GM12864 (cell line): Measurements from ENCODE around the gene MYLIP.

Experiments
- DNase-seq: peaks from one replicate; pipeline ENCODE4 v3.0.0-alpha.2; 2011; ENCODE audit warnings: low read depth
- H3K4me3 ChIP-seq: 2 replicates; pipeline ENCODE4 v1.5.1; 2011; ENCODE audit warnings: mild to moderate bottlenecking, low read depth, low read length, control low read depth
- TF ChIP-seq, protein P1 (sequence below): IDR thresholded peaks from 2 replicates; pipeline ENCODE4 v1.5.1; 2011; ENCODE audit warnings: low read depth, mild to moderate bottlenecking, moderate library complexity, low read length, control low read depth, inconsistent platforms; ENCODE audit errors: missing control alignments

The MYLIP gene

DNA sequence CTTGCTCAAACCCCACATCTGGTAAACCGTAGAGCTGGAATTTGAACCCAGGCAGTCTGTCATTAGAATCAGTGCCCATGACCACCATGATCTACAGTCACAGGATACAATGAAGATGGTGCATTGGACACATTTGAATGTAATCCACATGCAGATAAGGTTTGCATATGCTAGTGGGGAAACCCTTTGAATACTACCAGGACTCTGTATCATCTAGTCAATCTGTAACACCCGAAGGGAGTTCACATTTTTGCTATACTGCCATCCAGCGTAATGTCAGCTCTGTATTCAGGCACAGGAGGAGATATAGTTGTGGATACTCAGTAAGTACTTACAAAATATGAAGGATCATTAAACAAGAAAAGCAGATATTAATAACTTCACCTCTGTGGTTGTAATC is 40.5 kb upstream of the MYLIP start:
- no peak overlapping the region for H3K4me3 ChIP-seq
- TF ChIP-seq, protein P1, sequence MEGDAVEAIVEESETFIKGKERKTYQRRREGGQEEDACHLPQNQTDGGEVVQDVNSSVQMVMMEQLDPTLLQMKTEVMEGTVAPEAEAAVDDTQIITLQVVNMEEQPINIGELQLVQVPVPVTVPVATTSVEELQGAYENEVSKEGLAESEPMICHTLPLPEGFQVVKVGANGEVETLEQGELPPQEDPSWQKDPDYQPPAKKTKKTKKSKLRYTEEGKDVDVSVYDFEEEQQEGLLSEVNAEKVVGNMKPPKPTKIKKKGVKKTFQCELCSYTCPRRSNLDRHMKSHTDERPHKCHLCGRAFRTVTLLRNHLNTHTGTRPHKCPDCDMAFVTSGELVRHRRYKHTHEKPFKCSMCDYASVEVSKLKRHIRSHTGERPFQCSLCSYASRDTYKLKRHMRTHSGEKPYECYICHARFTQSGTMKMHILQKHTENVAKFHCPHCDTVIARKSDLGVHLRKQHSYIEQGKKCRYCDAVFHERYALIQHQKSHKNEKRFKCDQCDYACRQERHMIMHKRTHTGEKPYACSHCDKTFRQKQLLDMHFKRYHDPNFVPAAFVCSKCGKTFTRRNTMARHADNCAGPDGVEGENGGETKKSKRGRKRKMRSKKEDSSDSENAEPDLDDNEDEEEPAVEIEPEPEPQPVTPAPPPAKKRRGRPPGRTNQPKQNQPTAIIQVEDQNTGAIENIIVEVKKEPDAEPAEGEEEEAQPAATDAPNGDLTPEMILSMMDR, result no peak
- DNase-seq, result no peak

DNA sequence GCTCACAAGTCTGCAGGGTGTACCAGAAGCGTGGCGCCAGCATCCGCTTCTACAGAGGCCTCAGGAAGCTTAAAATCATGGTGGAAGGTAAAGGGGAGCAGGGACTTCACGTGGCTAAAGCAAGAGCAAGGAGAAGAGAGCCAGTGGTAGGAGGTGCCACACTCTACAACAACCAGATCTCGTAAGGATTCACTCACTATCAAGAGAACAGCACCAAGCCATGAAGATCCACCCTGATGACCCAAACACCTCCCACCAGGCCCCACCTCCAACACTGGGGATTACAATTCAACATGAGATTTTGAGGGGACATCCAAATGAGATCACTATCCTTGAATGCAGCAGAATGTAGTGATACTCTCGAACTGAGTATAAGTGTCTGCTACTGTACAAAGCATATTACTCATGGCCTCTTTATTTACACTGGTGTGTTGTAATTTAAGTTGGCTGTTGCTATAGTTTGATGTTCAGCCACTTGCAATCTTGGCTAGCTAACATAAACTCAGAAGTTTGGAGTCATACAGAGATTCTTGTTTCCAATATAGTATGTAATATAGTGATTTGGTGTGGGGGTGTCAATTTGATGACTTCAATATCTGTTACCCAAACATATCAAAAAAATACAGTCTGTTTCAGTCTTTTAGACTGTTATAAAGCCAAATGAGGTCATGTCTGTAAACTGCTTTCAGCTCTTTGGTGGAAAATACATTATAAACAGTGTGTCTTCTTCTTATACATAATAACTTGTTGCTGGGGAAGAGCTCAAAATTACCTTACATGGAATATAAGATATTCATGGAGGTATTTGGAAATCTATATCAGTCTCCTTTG is 39.4 kb upstream of the MYLIP start:
- TF ChIP-seq, protein P1, result no peak
- DNase-seq, result no peak
- no peak overlapping the region for H3K4me3 ChIP-seq

DNA sequence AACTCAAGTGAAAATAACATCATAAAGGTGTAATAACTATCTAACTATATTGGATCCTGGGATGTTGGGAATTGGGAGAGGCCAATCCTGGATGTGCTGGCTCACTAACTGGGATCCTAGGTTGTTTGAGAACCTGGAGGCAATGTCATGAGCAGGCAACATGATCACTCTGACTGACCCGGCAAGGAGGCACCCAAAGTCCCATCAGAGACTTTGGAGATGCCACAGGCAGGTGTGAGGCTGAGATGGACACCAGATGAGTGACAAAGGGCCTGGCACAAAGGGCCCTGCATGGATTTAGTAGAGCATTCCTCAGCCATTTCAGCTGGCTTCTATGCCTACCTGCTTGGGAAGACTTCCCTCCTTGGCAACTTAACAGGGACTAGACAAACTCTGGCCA is 38.4 kb upstream of the MYLIP start:
- TF ChIP-seq, protein P1, result no peak
- DNase-seq, result no peak

DNA sequence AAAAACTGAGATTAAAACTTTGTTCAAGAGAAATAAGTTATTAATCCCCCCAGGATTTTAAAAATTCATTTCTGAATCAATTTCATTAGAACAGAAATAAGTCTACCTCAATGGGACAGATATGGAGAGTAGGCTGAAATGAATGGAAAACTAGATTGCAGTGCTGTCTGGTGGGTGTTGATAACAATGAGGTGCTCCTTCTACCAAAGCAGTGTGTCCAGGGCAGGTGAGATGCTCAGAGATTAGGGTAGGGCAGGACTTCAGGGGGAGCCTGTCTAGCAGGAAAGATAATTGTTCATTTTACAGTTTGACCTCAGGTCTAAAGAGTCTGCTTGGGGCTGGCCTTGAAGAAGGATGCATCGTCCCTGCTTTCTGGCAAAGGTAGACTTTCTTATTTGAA is 38.0 kb upstream of the MYLIP start:
- H3K4me3 ChIP-seq, result no peak overlapping the region
- no peak for DNase-seq
- TF ChIP-seq, protein P1, result no peak

More for the DNA sequence above, 38.4 kb upstream of the MYLIP start:
- no peak overlapping the region for H3K4me3 ChIP-seq

DNA sequence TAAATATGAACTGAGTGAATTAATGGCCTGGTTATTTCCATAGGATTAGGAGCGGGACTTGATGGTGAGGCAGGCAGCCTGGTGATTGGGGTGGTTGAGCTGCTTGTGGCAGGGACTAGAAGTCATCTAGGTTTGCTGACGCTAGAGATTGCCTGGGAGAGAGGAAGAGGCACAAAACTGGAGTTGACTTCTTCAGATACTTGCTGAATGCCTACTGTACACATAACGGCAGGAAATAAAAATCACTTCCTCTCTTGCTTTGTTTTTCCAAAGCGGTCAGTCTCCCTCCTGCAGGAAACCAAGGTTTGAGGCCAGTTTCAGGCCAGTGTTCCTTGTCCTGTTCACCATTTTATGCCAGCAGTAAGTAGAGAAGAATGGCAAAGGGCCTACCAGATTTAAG is 36.7 kb upstream of the MYLIP start:
- no peak overlapping the region for H3K4me3 ChIP-seq
- TF ChIP-seq, protein P1, result no peak
- no peak for DNase-seq

DNA sequence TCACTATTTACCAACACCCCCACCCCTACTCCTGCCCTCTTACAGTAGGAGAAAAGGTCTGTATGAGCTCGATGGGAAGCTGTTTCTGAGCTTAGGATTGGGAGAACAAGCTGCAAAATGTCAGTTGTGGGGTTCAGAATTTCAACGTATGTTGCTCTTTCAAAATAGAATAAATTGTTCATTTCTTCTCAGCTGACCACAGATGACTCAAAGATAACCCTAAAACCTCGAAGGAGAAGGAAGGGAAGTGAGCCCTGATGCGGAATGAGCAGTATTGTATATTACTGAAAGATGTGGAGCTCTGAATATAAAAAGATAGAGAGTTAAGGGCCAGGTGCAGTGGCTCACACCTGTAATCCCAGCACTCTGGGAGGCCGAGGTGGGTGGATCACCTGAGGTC is 35.9 kb upstream of the MYLIP start:
- no peak overlapping the region for H3K4me3 ChIP-seq
- DNase-seq, result peak; percentile 8
- TF ChIP-seq, protein P1, result no peak

DNA sequence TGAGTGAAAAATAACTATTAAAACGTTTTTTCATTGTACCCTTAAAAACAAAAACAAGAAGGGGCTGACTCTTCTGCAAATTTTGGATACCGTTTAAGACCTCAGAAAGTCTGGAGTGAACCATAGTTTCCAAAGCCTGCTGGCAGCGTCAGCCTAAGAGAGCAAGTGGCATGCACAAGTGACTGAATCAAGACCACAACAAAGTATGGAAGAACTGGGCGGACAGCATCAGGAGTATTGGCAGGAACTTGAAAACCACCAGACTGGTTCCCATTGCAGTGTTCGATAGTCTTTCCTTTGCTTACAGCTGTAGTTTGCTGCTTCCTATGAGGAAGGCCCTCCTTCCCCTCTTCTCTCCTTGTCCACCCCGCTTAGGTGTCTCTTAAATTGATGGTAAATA is 33.7 kb upstream of the MYLIP start:
- TF ChIP-seq, protein P1, result no peak
- H3K4me3 ChIP-seq, result no peak overlapping the region

More for the DNA sequence above, 33.7 kb upstream of the MYLIP start:
- no peak for DNase-seq
